ENCODE data around the gene ZNF45.

DNA sequence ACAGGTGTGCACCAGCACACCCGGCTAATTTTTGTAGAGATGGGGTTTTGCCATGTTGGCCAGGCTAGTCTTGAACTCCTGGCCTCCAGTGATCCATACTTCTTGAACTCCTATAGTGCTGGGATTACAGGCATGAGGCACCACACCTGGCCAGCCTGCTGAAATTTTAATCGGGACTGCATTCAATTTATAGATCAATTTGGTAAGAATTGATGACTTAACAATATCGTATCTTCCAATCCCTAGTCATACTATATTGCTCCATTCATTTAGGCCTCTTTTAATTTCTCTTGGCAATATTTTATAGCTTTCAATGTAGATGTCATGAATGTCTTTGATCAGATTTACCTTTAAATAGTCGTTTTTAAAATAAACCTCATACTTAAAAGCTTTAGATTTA, 5.6 kb upstream of the ZNF45 start:
- TF ChIP-seq, protein P1, sequence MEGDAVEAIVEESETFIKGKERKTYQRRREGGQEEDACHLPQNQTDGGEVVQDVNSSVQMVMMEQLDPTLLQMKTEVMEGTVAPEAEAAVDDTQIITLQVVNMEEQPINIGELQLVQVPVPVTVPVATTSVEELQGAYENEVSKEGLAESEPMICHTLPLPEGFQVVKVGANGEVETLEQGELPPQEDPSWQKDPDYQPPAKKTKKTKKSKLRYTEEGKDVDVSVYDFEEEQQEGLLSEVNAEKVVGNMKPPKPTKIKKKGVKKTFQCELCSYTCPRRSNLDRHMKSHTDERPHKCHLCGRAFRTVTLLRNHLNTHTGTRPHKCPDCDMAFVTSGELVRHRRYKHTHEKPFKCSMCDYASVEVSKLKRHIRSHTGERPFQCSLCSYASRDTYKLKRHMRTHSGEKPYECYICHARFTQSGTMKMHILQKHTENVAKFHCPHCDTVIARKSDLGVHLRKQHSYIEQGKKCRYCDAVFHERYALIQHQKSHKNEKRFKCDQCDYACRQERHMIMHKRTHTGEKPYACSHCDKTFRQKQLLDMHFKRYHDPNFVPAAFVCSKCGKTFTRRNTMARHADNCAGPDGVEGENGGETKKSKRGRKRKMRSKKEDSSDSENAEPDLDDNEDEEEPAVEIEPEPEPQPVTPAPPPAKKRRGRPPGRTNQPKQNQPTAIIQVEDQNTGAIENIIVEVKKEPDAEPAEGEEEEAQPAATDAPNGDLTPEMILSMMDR (IDR thresholded peaks at IDR 0.05): no peak
- TF ChIP-seq POLR2A (IDR thresholded peaks at IDR 0.05): no peak

All from adrenal gland (tissue), 5 donors.